GM12878 (cell line): ENCODE results near the gene NKAIN1.

Experiments
- BACH1 ChIP-seq: fragments of 450-650 bp; IDR thresholded peaks from 2 replicates; pipeline ENCODE4 v1.6.1; 2017; ENCODE audit warnings: mild to moderate bottlenecking, borderline replicate concordance
- BHLHE40 ChIP-seq, 2 experiments: fragments of 450-650 bp in 1 of 2; IDR thresholded peaks; 2 replicates each; pipeline ENCODE4 v1.6.1; 2011 to 2017; ENCODE audit warnings: low read depth in 2 of 2, borderline replicate concordance in 1 of 2, improper control_type of control experiment in 1 of 2, low read length in 1 of 2, mild to moderate bottlenecking in 1 of 2
- CREB1 ChIP-seq: IDR thresholded peaks from 2 replicates; pipeline ENCODE4 v1.6.1; 2012; ENCODE audit warnings: low read depth, mild to moderate bottlenecking, inconsistent platforms
- CTCF ChIP-seq, 3 experiments: IDR thresholded peaks in 2 of 3; conservative IDR thresholded peaks in 1 of 3; 2 replicates each; pipeline ENCODE4 v1.5.1; 2011; ENCODE audit warnings: low read depth in 3 of 3, low read length in 3 of 3, mild to moderate bottlenecking in 3 of 3, control low read depth in 2 of 3, moderate library complexity in 2 of 3, inconsistent platforms in 1 of 3, mixed read lengths in 1 of 3; ENCODE audit not compliant: control insufficient read depth in 2 of 3, insufficient read depth in 1 of 3; ENCODE audit errors: extremely low read depth in 1 of 3
- JUND ChIP-seq: IDR thresholded peaks from 2 replicates; pipeline ENCODE4 v1.6.1; 2012; ENCODE audit warnings: low read depth, mild to moderate bottlenecking, low read length, improper control_type of control experiment, moderate library complexity
- MAX ChIP-seq: IDR thresholded peaks from 2 replicates; pipeline ENCODE4 v1.6.1; 2012; ENCODE audit warnings: low read depth, low read length, improper control_type of control experiment
- MTA2 ChIP-seq: fragments of 450-650 bp; IDR thresholded peaks from 2 replicates; pipeline ENCODE4 v1.6.1; 2016; ENCODE audit warnings: low read depth, mild to moderate bottlenecking, moderate library complexity
- NRF1 ChIP-seq: conservative IDR thresholded peaks from 2 replicates; pipeline ENCODE4 v1.6.1; 2011; ENCODE audit warnings: mild to moderate bottlenecking, low read depth, low read length, improper control_type of control experiment
- POLR2A ChIP-seq: IDR thresholded peaks from 2 replicates; pipeline ENCODE4 v1.6.1; 2011; ENCODE audit warnings: low read depth, mild to moderate bottlenecking, low read length
- RAD21 ChIP-seq: IDR thresholded peaks from 2 replicates; pipeline ENCODE4 v1.6.1; 2011; ENCODE audit warnings: mild to moderate bottlenecking, low read depth, low read length, moderate library complexity; ENCODE audit not compliant: insufficient read depth
- SRF ChIP-seq, 2 experiments: IDR thresholded peaks; 2 replicates each; pipeline ENCODE4 v1.6.1; 2011; ENCODE audit warnings: low read depth in 2 of 2, low read length in 2 of 2, mild to moderate bottlenecking in 1 of 2, moderate library complexity in 1 of 2
- TF ChIP-seq, protein P1 (sequence below): fragments of 450-650 bp; IDR thresholded peaks from 2 replicates; pipeline ENCODE4 v1.6.1; 2017; ENCODE audit warnings: mild to moderate bottlenecking
- TF ChIP-seq, protein P2 (sequence below): IDR thresholded peaks from 2 replicates; pipeline ENCODE4 v1.6.1; 2012; ENCODE audit warnings: low read length, inconsistent platforms

GRCh38 chr1:31199949-31200348 is 39.7 kb downstream of the NKAIN1 start:
- TF ChIP-seq MTA2 (no peak), JUND (no peak), BACH1 (no peak), CTCF (IDR thresholded peaks at IDR 0.05 in 2 of 3, conservative IDR thresholded peaks at IDR 0.05 in 1 of 3; ENCODE audit: control insufficient read depth in 2 of 3, extremely low read depth in 1 of 3, insufficient read depth in 1 of 3, low read depth in 3 of 3, low read length in 3 of 3) (no peak), CREB1 (no peak), POLR2A (no peak), RAD21 (no peak), NRF1 (no peak), MAX (no peak), BHLHE40 (IDR thresholded peaks at IDR 0.05; ENCODE audit: borderline replicate concordance in 1 of 2, low read depth in 2 of 2, low read length in 1 of 2) (no peak), SRF (IDR thresholded peaks at IDR 0.05; ENCODE audit: low read depth in 2 of 2, low read length in 2 of 2) (no peak)
- TF ChIP-seq, protein P1, sequence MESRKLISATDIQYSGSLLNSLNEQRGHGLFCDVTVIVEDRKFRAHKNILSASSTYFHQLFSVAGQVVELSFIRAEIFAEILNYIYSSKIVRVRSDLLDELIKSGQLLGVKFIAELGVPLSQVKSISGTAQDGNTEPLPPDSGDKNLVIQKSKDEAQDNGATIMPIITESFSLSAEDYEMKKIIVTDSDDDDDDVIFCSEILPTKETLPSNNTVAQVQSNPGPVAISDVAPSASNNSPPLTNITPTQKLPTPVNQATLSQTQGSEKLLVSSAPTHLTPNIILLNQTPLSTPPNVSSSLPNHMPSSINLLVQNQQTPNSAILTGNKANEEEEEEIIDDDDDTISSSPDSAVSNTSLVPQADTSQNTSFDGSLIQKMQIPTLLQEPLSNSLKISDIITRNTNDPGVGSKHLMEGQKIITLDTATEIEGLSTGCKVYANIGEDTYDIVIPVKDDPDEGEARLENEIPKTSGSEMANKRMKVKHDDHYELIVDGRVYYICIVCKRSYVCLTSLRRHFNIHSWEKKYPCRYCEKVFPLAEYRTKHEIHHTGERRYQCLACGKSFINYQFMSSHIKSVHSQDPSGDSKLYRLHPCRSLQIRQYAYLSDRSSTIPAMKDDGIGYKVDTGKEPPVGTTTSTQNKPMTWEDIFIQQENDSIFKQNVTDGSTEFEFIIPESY: no peak
- TF ChIP-seq, protein P2, sequence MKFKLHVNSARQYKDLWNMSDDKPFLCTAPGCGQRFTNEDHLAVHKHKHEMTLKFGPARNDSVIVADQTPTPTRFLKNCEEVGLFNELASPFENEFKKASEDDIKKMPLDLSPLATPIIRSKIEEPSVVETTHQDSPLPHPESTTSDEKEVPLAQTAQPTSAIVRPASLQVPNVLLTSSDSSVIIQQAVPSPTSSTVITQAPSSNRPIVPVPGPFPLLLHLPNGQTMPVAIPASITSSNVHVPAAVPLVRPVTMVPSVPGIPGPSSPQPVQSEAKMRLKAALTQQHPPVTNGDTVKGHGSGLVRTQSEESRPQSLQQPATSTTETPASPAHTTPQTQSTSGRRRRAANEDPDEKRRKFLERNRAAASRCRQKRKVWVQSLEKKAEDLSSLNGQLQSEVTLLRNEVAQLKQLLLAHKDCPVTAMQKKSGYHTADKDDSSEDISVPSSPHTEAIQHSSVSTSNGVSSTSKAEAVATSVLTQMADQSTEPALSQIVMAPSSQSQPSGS: no peak
